Measurements from ENCODE around the gene PIK3R2.

The PIK3R2 gene

DNA sequence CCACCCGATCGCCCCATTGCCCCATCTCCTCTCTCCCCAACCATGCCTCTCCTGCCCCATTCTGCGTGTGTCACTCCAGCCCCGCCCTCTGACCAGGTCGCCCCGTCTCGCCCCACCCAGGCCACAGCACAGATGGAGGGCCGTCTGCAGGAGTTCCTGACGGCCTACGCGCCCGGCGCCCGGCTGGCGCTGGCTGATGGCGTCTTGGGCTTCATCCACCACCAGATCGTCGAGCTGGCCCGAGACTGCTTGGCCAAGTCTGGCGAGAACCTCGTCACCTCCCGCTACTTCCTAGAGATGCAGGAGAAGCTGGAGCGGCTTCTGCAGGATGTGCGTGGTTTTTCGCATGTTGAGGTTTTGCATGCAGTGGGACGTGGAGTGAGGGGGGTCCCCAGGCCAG lies 29.1 kb upstream of the PIK3R2 start:
- no peak for DNase-seq (ENCODE audit: low read depth)

DNA sequence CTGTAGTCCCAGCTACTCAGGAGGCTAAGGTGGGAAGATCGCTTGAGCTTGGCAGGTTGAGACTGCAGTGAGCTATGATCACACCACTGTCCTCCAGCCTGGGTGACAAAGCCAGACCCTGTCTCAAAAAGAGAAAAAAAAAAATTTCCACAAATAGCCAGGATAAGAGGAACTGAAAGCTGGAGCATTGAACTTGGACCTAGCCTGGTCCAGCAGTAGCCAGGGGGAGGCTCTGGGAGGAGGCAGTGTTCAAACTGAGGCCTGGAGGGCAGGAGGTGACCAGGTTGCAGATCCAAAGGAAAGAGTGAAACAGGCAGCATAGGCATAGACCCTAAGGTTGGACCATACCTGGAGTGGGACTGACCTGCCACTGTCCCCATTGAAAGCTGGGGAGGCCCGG lies 26.9 kb upstream of the PIK3R2 start:
- DNase-seq (ENCODE audit: low read depth), result no peak

DNA sequence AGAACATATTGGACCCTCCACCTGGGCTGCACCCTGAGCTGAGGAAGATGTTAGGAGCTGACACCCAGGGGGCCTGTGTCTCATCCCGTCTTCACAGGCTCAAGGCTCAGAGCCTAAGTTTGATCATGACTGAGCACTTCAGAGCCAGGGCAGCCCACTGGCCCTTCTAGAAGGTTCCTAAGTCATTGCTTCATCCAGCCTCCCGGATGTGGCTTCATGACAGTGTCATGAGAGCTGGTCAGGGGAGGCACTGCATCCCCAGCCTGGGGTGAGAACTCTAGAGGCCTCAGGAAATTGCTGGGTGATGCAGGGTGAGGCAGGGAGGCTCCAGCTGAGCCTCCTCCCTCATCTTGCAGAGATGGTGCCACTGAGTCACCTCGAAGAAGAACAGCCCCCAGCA lies 24.9 kb upstream of the PIK3R2 start:
- no peak for DNase-seq (ENCODE audit: low read depth)

DNA sequence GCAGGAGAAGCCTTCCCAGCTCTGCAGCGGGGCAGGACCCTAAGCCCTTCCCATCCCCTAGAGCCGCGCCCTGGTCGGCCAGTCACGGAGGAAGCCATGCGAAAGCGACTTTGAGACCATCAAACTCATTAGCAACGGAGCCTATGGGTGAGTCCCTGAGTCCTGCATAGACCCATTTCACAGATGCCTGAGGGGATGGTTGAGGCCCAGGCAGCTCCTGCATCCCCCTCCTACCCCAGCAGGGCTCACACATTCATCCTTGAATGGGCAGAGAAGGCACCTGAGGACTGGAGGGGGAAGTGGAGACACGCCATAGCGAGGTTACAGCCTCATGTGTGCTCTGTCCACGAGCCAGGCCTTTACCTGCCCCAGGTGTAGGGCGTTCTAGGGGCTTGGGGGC lies 24.2 kb upstream of the PIK3R2 start:
- DNase-seq (ENCODE audit: low read depth), result no peak

DNA sequence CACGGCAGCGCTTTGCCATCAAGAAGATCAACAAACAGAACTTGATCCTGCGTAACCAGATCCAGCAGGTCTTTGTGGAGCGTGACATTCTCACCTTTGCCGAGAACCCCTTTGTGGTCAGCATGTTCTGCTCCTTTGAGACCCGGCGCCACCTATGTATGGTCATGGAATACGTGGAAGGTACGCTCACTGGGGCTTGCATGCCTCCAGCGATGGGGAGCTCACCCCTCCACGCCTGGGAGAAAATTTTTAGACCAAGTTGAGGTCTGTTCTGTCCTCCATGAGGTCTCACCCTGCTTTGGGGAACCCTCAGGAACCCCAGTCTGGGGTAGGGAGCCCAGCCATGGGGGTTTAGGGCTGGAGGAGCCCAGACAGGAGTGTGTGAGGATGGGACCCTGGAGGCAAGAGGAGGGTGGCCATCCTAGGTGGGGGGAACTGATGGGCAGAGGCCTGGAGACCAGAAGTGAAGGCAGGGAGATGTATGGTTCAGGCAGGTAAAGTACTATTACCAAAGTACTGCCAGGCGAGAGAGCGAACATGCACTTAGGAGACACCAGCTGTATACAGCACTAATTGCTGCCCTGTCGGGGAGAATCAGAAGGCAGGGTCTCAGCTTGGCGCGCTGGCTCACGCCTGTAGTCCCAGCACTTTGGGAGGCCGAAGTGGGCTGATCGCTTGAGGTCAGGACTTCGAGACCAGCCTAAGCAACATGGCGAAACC lies 22.3 kb upstream of the PIK3R2 start:
- DNase-seq (ENCODE audit: low read depth), result no peak

DNA sequence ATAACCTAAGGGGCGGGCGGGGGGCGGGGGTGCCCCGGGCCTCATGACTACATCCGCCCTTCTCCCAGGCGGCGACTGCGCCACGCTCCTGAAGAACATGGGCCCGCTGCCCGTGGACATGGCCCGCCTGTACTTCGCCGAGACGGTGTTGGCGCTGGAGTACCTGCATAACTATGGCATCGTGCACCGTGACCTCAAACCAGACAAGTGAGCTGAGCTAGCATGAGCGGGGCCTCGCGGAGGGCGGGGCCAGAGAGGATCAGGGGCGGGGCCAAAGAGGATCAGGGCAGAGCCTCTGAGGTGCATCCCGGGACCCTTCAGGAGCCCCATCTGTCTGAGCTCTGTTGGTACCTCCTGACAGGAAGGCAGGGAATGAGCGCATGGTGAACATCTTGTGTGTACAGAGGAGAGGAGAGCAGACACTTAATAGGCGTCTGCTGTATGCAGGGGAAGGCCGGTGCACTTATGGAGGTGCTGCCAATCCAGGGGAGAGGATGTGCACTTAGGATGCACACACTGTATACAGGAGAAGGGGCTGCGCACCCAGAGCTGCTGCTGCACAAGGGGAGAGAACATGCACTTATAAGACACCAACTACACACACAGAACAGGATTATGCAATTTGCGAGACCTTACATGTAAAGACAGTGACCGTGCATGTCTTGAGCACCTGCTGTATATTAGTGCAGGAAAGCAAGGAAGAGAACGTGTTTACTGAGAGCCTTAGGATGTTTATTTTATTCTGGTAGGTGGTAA lies 20.9 kb upstream of the PIK3R2 start:
- DNase-seq (ENCODE audit: low read depth), result no peak

DNA sequence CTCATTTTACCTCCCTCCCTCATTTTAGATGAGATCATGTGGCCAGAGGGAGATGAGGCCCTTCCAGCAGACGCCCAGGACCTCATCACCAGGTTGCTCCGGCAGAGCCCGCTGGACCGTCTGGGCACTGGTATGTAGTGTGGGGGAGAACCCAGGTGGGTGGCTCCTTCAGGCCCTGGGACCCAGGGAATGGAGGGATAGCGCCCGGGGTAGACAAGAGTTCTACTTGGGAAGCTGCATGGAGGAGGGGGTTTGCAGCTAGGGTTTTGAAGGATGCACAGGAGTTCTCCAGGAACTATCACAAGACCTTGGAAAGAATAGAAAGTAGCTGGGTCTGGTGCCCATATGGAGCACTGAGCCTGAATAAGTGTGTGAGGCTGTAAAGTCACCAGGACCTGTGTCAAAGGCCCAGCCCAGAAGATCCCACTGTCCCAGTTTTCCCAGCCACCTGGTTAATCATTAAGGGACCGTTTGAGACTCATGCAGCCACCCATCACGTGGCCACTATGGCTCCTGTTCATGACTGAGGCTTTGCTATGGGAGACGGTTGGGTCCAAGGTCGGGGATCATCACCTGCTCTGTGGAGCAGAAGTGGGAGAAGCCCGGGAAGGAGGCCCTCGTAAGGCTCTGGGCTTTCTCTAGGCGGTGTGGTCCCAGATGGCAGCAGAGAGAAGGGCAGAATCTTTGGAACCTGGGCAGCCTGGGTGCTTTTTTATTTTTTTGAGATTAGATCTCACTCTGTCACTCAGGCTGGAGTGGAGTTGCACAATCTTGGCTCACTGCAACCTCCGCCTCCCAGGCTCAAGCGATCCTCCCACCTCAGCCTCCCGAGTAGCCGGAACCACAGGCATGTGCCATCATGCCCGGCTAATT lies 17.0 kb upstream of the PIK3R2 start:
- DNase-seq (ENCODE audit: low read depth), result no peak

DNA sequence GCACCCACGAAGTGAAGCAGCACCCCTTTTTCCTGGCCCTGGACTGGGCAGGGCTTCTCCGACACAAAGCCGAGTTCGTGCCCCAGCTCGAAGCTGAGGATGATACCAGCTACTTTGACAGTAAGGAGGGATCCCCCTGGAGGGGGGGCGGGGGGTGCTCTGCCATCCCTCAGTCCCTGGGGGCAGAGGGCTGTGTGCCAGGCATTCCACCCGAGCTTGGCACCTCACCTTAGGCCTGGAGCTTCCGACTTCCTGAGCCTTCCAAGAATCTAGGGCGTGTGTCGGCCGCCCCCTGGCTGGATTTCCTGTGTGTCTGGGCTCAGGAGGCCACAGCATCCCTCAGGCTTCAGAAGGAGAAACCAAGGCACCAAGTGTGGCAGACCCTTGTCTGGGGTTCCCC lies 15.7 kb upstream of the PIK3R2 start:
- no peak for DNase-seq (ENCODE audit: low read depth)

DNA sequence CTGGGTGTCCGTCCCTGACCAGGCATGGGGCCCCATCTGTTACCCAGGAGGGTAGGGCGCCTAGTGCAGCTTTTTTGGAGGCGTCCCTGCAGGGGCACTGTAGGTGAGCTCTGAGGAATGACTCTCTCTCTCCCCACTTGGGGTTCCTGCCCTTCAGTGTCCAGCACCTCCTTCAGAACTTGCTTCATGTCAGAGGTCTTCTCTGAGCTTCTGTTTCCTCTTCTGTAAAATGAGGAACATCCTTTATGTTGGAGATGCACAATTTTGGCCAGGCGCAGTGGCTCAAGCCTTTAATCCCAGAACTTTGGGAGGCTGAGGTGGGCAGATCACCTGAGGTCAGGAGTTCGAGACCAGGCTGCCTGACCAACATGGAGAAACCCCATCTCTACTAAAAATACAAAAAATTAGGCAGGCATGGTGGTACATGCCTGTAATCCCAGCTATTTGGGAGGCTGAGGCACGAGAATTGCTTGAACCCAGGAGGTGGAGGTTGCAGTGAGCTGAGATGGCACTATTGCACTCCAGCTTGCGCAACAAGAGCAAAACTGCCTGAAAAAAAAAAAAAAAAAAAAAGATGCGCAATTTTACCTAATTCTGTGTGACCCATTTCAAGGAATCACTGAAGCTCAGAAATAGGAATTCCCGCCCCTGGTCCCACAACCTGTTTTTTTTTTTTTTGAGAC lies 15.2 kb upstream of the PIK3R2 start:
- no peak for DNase-seq (ENCODE audit: low read depth)

DNA sequence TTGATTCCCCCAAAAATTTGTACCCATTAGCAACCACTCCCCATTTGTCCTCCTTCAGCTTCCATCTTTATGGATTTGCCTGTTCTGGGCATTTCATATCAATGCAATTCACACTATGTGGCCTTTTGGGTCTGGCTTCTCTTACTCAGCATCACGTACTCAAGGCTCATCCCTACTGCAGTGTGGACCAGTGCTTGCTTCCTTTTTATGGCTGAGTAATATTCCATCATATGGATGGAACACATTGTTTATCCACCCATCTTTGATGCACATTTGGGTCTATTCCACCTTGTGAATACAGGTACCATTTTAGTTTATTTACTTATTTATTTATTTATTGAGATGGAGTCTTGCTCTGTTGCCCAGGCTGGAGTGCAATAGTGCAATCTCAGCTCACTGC lies 12.5 kb upstream of the PIK3R2 start:
- no peak for DNase-seq (ENCODE audit: low read depth)

DNA sequence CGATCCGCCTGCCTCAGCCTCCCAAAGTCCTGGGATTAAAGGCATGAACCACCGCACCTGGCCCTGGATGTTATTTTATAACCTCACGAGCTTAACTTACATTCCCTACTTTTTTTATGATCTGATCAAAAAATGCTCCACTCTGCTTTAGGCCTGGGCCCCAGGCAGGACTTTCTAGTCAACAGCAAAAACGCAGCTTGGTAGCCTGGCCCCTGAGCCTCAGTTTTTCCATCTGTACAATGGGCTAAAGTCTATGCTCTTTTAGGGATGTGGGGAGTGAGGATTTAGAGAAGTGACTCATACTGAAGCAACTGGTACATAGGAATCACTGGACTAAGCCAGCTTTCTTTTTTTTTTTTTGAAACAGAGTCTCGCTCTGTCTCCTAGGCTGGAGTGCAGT lies 11.9 kb upstream of the PIK3R2 start:
- no peak for DNase-seq (ENCODE audit: low read depth)

DNA sequence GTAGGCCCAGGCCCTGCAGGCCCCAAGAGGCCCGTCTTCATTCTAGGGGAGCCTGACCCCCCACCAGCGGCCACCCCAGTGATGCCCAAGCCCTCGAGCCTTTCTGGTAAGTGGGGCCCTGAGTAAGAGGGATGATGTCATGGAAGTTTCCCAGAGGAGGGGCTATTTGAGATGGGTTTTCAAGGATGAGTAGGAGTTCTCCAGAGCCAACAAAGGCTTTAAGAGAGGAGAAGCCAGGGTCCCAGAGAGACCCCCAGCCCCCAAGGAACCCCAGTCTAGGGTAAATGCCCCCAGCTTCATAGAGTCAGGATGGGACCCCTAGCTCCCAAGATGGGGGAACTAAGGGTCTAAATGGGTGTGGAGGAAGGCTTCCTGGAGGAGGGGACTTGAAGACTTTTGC lies 9.1 kb upstream of the PIK3R2 start:
- no peak for DNase-seq (ENCODE audit: low read depth)

DNA sequence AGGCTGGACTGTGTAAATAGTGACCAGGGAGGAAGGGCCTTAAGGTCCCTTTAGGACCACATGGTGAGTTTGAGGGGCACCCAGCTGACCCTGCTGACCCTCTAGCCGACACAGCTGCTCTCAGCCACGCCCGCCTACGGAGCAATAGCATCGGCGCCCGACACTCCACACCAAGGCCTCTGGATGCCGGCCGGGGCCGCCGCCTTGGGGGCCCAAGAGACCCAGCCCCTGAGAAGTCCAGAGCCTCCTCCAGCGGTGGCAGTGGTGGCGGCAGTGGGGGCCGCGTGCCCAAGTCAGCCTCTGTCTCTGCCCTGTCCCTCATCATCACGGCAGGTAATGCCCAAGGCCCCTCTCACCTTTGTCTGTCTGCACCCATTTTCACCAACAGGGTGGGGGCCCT lies 8.6 kb upstream of the PIK3R2 start:
- no peak for DNase-seq (ENCODE audit: low read depth)

DNA sequence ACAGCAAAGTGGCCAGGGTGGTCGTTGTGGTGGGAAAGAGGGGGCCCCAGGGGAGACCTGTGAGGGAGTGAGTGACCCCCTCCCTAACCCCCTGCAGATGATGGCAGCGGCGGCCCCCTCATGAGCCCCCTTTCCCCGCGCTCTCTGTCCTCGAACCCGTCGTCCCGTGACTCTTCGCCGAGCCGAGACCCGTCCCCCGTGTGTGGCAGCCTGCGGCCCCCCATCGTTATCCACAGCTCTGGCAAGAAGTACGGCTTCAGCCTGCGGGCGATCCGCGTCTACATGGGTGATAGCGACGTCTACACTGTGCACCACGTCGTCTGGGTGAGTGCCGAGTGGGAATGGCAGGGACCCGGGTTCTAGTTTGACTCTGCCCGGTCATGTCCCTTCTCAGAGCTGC lies 8.1 kb upstream of the PIK3R2 start:
- DNase-seq (ENCODE audit: low read depth), result no peak

DNA sequence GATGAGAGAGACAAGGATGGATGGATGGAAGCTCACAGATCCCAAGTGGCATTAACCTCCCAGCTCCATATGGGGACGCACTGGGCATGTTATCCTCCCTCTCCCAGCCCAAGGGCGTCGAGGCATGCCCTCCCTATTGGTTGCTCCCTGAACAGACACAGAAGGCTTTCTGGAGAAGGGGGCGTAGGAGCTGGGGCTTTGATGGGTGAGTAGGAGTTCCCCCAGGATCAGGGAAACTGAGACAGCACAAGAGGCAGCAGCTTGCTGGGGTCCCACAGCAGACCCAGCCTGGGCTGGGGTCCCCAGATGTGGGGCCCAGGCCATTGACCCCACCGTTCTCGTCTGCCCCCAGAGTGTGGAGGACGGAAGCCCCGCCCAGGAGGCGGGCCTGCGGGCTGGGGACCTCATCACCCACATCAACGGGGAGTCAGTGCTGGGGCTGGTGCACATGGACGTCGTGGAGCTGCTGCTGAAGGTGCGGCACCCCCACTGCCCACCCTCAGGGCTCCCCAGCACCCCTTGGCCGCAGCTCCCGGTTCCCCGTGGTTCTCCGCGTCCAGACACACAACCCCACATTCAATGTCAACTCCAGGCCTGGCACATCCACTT lies 7.5 kb upstream of the PIK3R2 start:
- no peak for DNase-seq (ENCODE audit: low read depth)

DNA sequence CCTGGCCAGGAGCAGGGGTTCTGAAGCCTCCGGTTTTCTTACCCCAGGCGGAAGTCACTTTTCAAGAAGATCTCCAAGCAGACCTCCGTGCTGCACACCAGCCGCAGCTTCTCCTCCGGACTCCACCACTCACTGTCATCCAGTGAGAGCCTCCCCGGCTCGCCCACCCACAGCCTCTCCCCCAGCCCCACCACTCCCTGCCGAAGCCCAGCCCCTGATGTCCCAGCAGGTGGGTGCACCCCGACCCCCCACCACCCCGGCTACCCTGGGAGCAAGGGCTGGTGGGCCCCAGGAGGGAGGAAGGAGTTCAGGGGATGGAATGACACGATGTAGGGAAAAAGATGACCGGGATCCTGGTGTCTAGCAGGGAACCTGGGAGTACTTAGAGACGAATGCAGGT lies 5.6 kb upstream of the PIK3R2 start:
- no peak for DNase-seq (ENCODE audit: low read depth)

DNA sequence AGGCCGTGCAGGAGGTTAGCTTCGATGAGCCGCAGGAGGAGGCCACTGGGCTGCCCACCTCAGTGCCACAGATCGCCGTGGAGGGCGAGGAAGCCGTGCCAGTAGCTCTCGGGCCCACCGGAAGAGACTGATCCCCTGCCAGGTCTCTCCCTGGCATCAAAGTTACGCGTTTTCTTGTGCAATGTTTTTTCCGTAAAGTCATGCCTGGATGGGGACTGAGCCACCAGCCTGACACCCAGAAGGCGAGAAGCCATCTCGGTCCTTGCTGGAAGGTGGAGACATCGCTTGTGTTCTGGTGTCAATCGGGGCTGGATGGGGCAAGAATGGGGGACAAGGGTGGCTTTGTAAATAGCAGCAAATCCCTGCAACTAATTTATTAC lies 3.4 kb upstream of the PIK3R2 start:
- DNase-seq (ENCODE audit: low read depth), result no peak

DNA sequence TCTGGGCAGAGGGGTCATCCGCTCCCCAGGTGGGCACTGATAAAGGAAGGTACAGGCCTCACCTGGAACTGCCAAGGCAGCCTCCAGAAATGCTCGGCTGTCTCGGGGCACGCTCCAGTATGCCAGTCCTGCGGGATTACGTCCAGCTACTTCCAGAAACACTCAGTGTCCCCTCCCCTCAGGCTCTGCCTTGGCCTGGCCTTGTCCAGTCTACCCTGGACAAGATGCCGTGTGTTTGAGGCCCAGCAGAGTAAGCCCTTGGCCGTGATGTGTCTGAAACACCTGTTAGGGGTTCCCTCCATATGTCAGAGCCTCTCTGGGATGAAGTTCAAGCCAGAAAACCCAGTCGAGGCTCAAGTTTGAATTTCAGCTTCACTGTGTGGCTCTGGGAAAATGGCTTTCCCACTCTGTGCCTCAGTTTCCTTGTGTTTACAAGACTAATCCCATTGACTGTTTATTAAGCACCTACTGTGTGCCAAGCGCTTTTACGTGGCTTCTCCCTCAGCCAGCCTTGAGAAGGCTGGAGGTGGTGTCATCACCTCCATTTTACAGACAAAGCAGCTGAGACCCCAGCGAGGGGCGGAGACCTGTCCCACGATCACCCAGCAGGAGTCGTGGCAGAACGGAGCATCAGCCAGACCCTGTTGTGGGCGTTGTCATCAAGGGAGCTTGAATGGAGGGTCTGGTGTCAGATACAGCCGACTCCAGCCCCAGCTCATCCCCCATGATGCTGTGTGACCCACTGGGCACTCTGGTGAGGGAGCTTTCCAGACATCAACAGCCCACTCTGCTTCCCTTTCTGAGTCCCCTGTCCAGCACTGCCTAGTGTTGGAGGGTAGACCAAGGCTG lies 2.0 kb upstream of the PIK3R2 start:
- no peak for DNase-seq (ENCODE audit: low read depth)

DNA sequence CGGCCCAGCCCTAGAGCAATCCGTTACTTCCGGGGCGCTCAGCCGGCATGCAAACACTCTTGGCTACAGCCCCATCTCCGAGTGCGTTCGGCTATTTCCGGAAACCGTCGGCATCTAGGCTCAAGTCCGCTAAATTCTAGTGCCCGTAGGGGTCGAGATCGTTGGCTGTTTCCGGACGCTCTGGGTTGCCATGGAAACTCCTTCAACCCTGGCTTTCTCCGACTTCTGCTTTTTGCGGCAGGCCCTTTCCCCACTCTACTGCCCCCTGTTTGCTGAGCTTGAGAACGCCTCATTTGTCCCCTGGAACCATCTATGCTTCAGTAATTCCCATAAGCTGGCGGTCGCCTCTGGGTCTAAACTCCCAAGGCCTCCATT lies 534 bp upstream of the PIK3R2 start:
- DNase-seq (ENCODE audit: low read depth), result peak; percentile 80

DNA sequence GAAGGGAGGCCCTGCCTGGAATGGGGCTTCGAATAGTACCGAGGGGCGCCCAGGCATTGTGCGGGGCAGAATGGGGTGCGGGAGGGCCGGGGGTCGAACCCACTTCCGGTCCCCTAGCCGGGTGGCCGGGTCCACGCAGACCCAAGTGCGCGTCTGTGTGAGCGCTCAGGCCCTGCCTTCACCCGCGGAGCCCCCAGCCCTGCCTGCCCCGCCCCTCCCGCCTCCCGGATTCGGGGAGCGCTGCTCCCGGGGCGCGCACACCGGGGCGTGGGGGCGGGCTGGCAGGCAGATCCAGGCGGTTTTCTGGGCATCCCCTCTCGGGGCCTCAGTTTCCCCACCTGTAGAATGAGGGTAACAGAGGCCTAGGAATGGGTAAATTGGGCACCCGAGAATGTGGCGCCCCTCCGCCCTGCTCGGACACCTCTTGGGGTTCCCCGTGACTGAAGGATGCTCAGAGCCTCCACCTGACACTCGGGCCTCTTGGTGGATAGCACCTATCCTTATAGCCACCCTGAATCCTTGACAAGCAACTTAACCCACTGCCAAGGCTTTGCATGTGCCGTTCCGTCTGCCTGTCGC lies 682 bp downstream of the PIK3R2 start:
- DNase-seq (ENCODE audit: low read depth), result no peak
